Measurements from ENCODE around the gene CIDEB. TPM values are rescaled to one million over a fixed set of nuclear protein-coding genes. Genes with fewer than 3 reads are reported as not detected.
A peak's percentile ranks its signal among the peaks of the same experiment; 100 is the strongest.

CIDEB gene
- total and polyA plus RNA-seq, 2 of the 13 experiments (the other 11 are each of a cell fraction or from before 2014, with no cell fraction given): 35.8 to 110 TPM

GRCh38 chr14:24299255-24300191, 8.3 kb downstream of the CIDEB start, which contains the start of the genes DHRS1 and NOP9 (continued):
- no peak for TF ChIP-seq HMG20A (CRISPR knock-in tag; IDR thresholded peaks at IDR 0.05; ENCODE audit: borderline replicate concordance)
- peak; percentile 98 for TF ChIP-seq HOXA5 (CRISPR knock-in tag; IDR thresholded peaks at IDR 0.05)
- peak; percentile 84; the same call in 1 of the 2 replicates for TF ChIP-seq FOXJ3 (CRISPR knock-in tag; IDR thresholded peaks at IDR 0.05; ENCODE audit: borderline replicate concordance)
- TF ChIP-seq E2F1 (CRISPR knock-in tag; IDR thresholded peaks at IDR 0.05): peak; percentile 94
- TF ChIP-seq, protein P1, sequence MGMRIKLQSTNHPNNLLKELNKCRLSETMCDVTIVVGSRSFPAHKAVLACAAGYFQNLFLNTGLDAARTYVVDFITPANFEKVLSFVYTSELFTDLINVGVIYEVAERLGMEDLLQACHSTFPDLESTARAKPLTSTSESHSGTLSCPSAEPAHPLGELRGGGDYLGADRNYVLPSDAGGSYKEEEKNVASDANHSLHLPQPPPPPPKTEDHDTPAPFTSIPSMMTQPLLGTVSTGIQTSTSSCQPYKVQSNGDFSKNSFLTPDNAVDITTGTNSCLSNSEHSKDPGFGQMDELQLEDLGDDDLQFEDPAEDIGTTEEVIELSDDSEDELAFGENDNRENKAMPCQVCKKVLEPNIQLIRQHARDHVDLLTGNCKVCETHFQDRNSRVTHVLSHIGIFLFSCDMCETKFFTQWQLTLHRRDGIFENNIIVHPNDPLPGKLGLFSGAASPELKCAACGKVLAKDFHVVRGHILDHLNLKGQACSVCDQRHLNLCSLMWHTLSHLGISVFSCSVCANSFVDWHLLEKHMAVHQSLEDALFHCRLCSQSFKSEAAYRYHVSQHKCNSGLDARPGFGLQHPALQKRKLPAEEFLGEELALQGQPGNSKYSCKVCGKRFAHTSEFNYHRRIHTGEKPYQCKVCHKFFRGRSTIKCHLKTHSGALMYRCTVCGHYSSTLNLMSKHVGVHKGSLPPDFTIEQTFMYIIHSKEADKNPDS (CRISPR knock-in tag; IDR thresholded peaks at IDR 0.05): peak; percentile 63; the same call in 1 of the 2 replicates
- peak; percentile 96 for TF ChIP-seq ZSCAN12 (CRISPR knock-in tag; IDR thresholded peaks at IDR 0.05)
- 0 out of 2 replicates have a peak, but pooled peaks have one; percentile 80 for TF ChIP-seq ZNF484 (CRISPR knock-in tag; IDR thresholded peaks at IDR 0.05; ENCODE audit: borderline replicate concordance, low read depth)
- TF ChIP-seq TMF1 (CRISPR knock-in tag; IDR thresholded peaks at IDR 0.05; ENCODE audit: low read depth): no peak
- TF ChIP-seq KDM4B (CRISPR knock-in tag; IDR thresholded peaks at IDR 0.05): peak; percentile 99
- peak; percentile 99 for TF ChIP-seq ZNF337 (CRISPR knock-in tag; IDR thresholded peaks at IDR 0.05; ENCODE audit: borderline replicate concordance, low read depth)
- TF ChIP-seq ZNF670 (CRISPR knock-in tag; IDR thresholded peaks at IDR 0.05; ENCODE audit: borderline replicate concordance): peak; percentile 92; the same call in 1 of the 2 replicates
- TF ChIP-seq ATAD3A (CRISPR knock-in tag; IDR thresholded peaks at IDR 0.05): 0 out of 2 replicates have a peak, but pooled peaks have one; percentile 26
- no peak for TF ChIP-seq SYNCRIP (IDR thresholded peaks at IDR 0.05; ENCODE audit: insufficient read depth, low read depth, low read length)
- TF ChIP-seq ZNF256 (CRISPR knock-in tag; conservative IDR thresholded peaks at IDR 0.05): peak; percentile 94
- peak; percentile 88 for TF ChIP-seq NR0B2 (CRISPR knock-in tag; IDR thresholded peaks at IDR 0.05)
- no peak for TF ChIP-seq ZNF17 (CRISPR knock-in tag; IDR thresholded peaks at IDR 0.05)
- TF ChIP-seq HNF1A (IDR thresholded peaks at IDR 0.05; ENCODE audit: low read depth): peak; percentile 68; the same call in 1 of the 2 replicates
- peak; percentile 86; the same call in 1 of the 2 replicates for TF ChIP-seq HNF1A (CRISPR knock-in tag; IDR thresholded peaks at IDR 0.05; ENCODE audit: borderline replicate concordance)
- TF ChIP-seq ZNF790 (CRISPR knock-in tag; IDR thresholded peaks at IDR 0.05; ENCODE audit: borderline replicate concordance): peak; percentile 62; the same call in 1 of the 2 replicates
- TF ChIP-seq NKX3-1 (CRISPR knock-in tag; IDR thresholded peaks at IDR 0.05): 0 out of 2 replicates have a peak, but pooled peaks have one; percentile 88
- TF ChIP-seq SRF (IDR thresholded peaks at IDR 0.05; ENCODE audit: low read depth, low read length): peak; percentile 94

Measured in HepG2 (cell line).